Osteoblast (primary cell): ENCODE data around the gene EFS. TPM values are rescaled to one million over a fixed set of nuclear protein-coding genes. Genes with fewer than 3 reads are reported as not detected.
A peak's percentile ranks its signal among the peaks of the same experiment; 100 is the strongest.
"Not testable (repeated sequence)": the region's sequence is repeated elsewhere in the genome, so short reads cannot be mapped to it uniquely, and the experiment has no call there.

ENCODE experiments used
- DNase-seq: peaks from one replicate; pipeline ENCODE4 v3.0.0; 2011; ENCODE audit warnings: low spot score, mixed read lengths; ENCODE audit not compliant: insufficient read length; ENCODE audit errors: missing footprints
- H2AFZ ChIP-seq: 2 replicates; pipeline ENCODE4 v1.6.0; 2011; ENCODE audit warnings: mild to moderate bottlenecking, low read length
- H3K27ac ChIP-seq: 2 replicates; pipeline ENCODE4 v1.5.1; 2011; ENCODE audit warnings: mild to moderate bottlenecking, low read depth, low read length, moderate library complexity
- H3K27me3 ChIP-seq: 2 replicates; pipeline ENCODE4 v1.6.0; 2012; ENCODE audit warnings: mild to moderate bottlenecking, control low read depth, inconsistent platforms, low read length, moderate library complexity; ENCODE audit not compliant: insufficient read depth
- H3K36me3 ChIP-seq: 2 replicates; pipeline ENCODE4 v1.5.1; 2011; ENCODE audit warnings: mild to moderate bottlenecking, low read length, control low read depth, moderate library complexity; ENCODE audit not compliant: insufficient read depth
- H3K4me1 ChIP-seq: 2 replicates; pipeline ENCODE4 v1.5.1; 2011; ENCODE audit warnings: mild to moderate bottlenecking, low read length, control low read depth, moderate library complexity; ENCODE audit not compliant: insufficient read depth
- H3K4me2 ChIP-seq: 2 replicates; pipeline ENCODE4 v1.6.0; 2011; ENCODE audit warnings: mild to moderate bottlenecking, low read length; ENCODE audit not compliant: insufficient read depth
- H3K4me3 ChIP-seq: fragments of 200-600 bp; sonication (generic); 3 replicates; pipeline ENCODE4 v1.5.1; 2012; ENCODE audit warnings: mild to moderate bottlenecking, low read length, inconsistent platforms; ENCODE audit not compliant: insufficient read depth
- H3K79me2 ChIP-seq: 2 replicates; pipeline ENCODE4 v1.6.0; 2012; ENCODE audit warnings: mild to moderate bottlenecking, low read length, control low read depth, inconsistent platforms; ENCODE audit not compliant: insufficient read depth
- H3K9me3 ChIP-seq: 2 replicates; pipeline ENCODE4 v1.5.1; 2011; ENCODE audit warnings: low read depth, low read length, control low read depth
- H4K20me1 ChIP-seq: 2 replicates; pipeline ENCODE4 v1.6.0; 2012; ENCODE audit warnings: mild to moderate bottlenecking, low read length, control low read depth; ENCODE audit not compliant: insufficient read depth
- total RNA-seq: library from RNA; depleted of rRNA; stranded (reverse); fragments of >200 nt; gene quantifications from 2 replicates; pipeline ENCODE4 v1.2.3, GENCODE V29; 2012
- TF ChIP-seq, protein P1 (sequence below): IDR thresholded peaks from 2 replicates; pipeline ENCODE4 v1.5.1; 2011; ENCODE audit warnings: mild to moderate bottlenecking, low read depth, low read length, moderate library complexity; ENCODE audit errors: extremely low read depth

EFS gene
- total RNA-seq, 1 donor: 9.8 TPM

DNA sequence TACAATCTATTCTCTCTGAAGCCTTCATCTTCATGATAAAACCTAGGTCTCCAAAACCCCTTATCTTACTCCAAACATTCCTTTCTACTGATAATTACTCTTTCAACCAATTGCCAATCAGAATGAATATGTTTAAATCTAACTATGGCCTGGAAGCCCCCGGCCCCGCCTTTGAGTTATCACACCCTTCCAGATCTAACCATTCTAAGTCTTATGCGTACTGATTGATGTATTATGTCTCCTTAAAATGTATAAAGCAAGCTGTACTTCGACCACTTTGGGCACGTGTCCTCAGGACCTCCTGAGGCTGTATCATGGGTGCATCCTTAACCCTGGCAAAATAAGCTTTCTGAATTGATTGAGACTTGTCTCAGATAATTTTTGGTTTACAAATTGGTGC, 29.3 kb downstream of the EFS start:
- no peak overlapping the region for H3K4me3 ChIP-seq
- no peak for DNase-seq
- no peaks in the 10 kb centered on the region for H4K20me1 ChIP-seq
- H3K27ac ChIP-seq: no peak overlapping the region
- H3K79me2 ChIP-seq: no peaks in the 10 kb centered on the region
- no peak overlapping the region for H3K4me2 ChIP-seq
- no peaks in the 10 kb centered on the region for H3K4me1 ChIP-seq
- H3K36me3 ChIP-seq: no peaks in the 10 kb centered on the region
- TF ChIP-seq, protein P1, sequence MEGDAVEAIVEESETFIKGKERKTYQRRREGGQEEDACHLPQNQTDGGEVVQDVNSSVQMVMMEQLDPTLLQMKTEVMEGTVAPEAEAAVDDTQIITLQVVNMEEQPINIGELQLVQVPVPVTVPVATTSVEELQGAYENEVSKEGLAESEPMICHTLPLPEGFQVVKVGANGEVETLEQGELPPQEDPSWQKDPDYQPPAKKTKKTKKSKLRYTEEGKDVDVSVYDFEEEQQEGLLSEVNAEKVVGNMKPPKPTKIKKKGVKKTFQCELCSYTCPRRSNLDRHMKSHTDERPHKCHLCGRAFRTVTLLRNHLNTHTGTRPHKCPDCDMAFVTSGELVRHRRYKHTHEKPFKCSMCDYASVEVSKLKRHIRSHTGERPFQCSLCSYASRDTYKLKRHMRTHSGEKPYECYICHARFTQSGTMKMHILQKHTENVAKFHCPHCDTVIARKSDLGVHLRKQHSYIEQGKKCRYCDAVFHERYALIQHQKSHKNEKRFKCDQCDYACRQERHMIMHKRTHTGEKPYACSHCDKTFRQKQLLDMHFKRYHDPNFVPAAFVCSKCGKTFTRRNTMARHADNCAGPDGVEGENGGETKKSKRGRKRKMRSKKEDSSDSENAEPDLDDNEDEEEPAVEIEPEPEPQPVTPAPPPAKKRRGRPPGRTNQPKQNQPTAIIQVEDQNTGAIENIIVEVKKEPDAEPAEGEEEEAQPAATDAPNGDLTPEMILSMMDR: no peak
- H3K9me3 ChIP-seq: no peaks in the 10 kb centered on the region
- H2AFZ ChIP-seq: no peak overlapping the region
- H3K27me3 ChIP-seq: no peaks in the 10 kb centered on the region

- H3K36me3 ChIP-seq: peaks cover 20% of the 10 kb centered on the region
- no peak overlapping the region for H2AFZ ChIP-seq
- peaks cover 13% of the 10 kb centered on the region for H3K79me2 ChIP-seq
- no peak overlapping the region for H3K4me3 ChIP-seq
- peak; percentile 95 for DNase-seq
- no peaks in the 10 kb centered on the region for H3K9me3 ChIP-seq
- H4K20me1 ChIP-seq: peaks cover 10% of the 10 kb centered on the region
- no peaks in the 10 kb centered on the region for H3K4me1 ChIP-seq
- H3K27ac ChIP-seq: no peak overlapping the region
- TF ChIP-seq, protein P1: peak; percentile 90
- H3K27me3 ChIP-seq: no peaks in the 10 kb centered on the region
- no peak overlapping the region for H3K4me2 ChIP-seq
These were observed 36.8 kb downstream of the EFS start for GRCh38 chr14:23327947-23328744.

- Histone ChIP-seq H3K27ac (no peak overlapping the region), H3K9me3 (no peaks in the 10 kb centered on the region), H3K4me2 (no peak overlapping the region), H2AFZ (no peak overlapping the region), H3K4me3 (no peak overlapping the region), H3K36me3 (peaks cover 24% of the 10 kb centered on the region), H3K4me1 (peaks cover 7% of the 10 kb centered on the region), H3K27me3 (no peaks in the 10 kb centered on the region), H4K20me1 (peaks cover 19% of the 10 kb centered on the region), H3K79me2 (peaks cover 27% of the 10 kb centered on the region)
- TF ChIP-seq, protein P1: no peak
- no peak for DNase-seq
These were observed 38.3 kb downstream of the EFS start for GRCh38 chr14:23326491-23327332.

DNA sequence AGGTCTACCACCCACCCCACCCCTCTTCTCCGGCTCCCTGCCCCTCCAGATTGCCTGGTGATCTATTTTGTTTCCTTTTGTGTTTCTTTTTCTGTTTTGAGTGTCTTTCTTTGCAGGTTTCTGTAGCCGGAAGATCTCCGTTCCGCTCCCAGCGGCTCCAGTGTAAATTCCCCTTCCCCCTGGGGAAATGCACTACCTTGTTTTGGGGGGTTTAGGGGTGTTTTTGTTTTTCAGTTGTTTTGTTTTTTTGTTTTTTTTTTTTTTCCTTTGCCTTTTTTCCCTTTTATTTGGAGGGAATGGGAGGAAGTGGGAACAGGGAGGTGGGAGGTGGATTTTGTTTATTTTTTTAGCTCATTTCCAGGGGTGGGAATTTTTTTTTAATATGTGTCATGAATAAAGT, 39.2 kb downstream of the EFS start:
- H3K4me3 ChIP-seq, H3K4me2 ChIP-seq, H3K27ac ChIP-seq, H3K4me1 ChIP-seq, DNase-seq, H3K9me3 ChIP-seq, H3K27me3 ChIP-seq, H2AFZ ChIP-seq: not testable (repeated sequence)
- Histone ChIP-seq H4K20me1 (peaks cover 19% of the 10 kb centered on the region), H3K79me2 (peaks cover 27% of the 10 kb centered on the region), H3K36me3 (peaks cover 24% of the 10 kb centered on the region)
